ENCODE results near the gene LTBP1. TPM values are rescaled to one million over a fixed set of nuclear protein-coding genes. Genes with fewer than 3 reads are reported as not detected.

Gene LTBP1
- total and polyA plus RNA-seq, 10 of the 15 experiments (the other 5 are each of a cell fraction or from before 2014, with no cell fraction given), result 0.01 to 0.28 (median 0.12) TPM; not detected in 2

GRCh38 chr2:33250417-33251029, 303.8 kb downstream of the LTBP1 start:
- ChIA-PET POLR2A (no interaction called here), CTCF (no interaction called here), RAD21 (ENCODE audit: unreplicated experiment) (no interaction called here), SMC1A (ENCODE audit: uncharacterized antibody, unreplicated experiment) (no interaction called here)
- Histone ChIP-seq H3K36me3 (ENCODE audit: control insufficient read depth in 2 of 2, insufficient read depth in 2 of 2, low read length in 1 of 2) (no peaks in the 10 kb centered on the region), H2AFZ (ENCODE audit: control insufficient read depth, low read depth, low read length) (no peak overlapping the region), H3K4me1 (ENCODE audit: control insufficient read depth, insufficient read depth, low read length) (no peaks in the 10 kb centered on the region), H3K27ac (ENCODE audit: control insufficient read depth, insufficient read depth) (no peak overlapping the region), H3K9me3 (replicated peaks; ENCODE audit: control insufficient read depth, insufficient read depth, low read length) (no peaks in the 10 kb centered on the region), H4K20me1 (ENCODE audit: control insufficient read depth, insufficient read depth) (no peaks in the 10 kb centered on the region), H3K9ac (ENCODE audit: control insufficient read depth, insufficient read depth, low read length) (no peak overlapping the region), H3K79me2 (ENCODE audit: control insufficient read depth, insufficient read depth, low read length) (no peaks in the 10 kb centered on the region), H3K27me3 (replicated peaks in 1 of 2; ENCODE audit: control insufficient read depth in 2 of 2, insufficient read depth in 2 of 2, low read length in 1 of 2) (no peaks in the 10 kb centered on the region), H3K4me3 (no peak overlapping the region), H3K4me2 (ENCODE audit: control insufficient read depth, insufficient read depth) (no peak overlapping the region)
- FAIRE-seq (no peak), ATAC-seq (no peak), DNase-seq (ENCODE audit: low read depth, low spot score) (no peak)
- intact Hi-C loops (cut with micrococcal nuclease; ENCODE audit: unreplicated experiment), result no loop called here
- no TSS peak for BruUV-seq (replicated peaks)
- in situ Hi-C loops (cut with MboI), result no loop called here
- WGBS (ENCODE audit: insufficient coverage, insufficient replicate concordance, low lambda C conversion rate, missing lambda C conversion rate), result 26% methylated on average over 5 of the region's 5 CpGs
- TF ChIP-seq PBX3 (IDR thresholded peaks at IDR 0.05; ENCODE audit: insufficient replicate concordance, low read depth, low read length) (no peak), HDAC2 (IDR thresholded peaks at IDR 0.05) (no peak), RELB (IDR thresholded peaks at IDR 0.05; ENCODE audit: low read depth) (no peak), BCLAF1 (IDR thresholded peaks at IDR 0.05) (no peak), ZBTB4 (CRISPR knock-in tag; IDR thresholded peaks at IDR 0.05) (no peak), PRDM15 (CRISPR knock-in tag; IDR thresholded peaks at IDR 0.05) (no peak), PKNOX1 (IDR thresholded peaks at IDR 0.05) (no peak), TAF1 (IDR thresholded peaks at IDR 0.05; ENCODE audit: borderline replicate concordance, low read depth, low read length) (no peak), KDM1A (IDR thresholded peaks at IDR 0.05; ENCODE audit: borderline replicate concordance) (no peak)

Measured in GM12878 (cell line).